Mammary epithelial cell (primary cell): ENCODE results near the gene LMNB1.

Source experiments
- CTCF ChIP-seq, 2 donors: IDR thresholded peaks in 1 of 2; conservative IDR thresholded peaks in 1 of 2; 2 replicates each; pipeline ENCODE4 v1.5.1; 2011 to 2012; ENCODE audit warnings: inconsistent platforms in 2 of 2, low read length in 2 of 2, mild to moderate bottlenecking in 2 of 2, control low read depth in 1 of 2, low read depth in 1 of 2; ENCODE audit not compliant: insufficient read depth in 1 of 2; ENCODE audit errors: extremely low read depth in 1 of 2
- EZH2 ChIP-seq: IDR thresholded peaks from 2 replicates; pipeline ENCODE4 v1.6.1; 2012; ENCODE audit warnings: low read length, inconsistent platforms, borderline replicate concordance

GRCh38 chr5:126829098-126829497 lies 52.2 kb downstream of the LMNB1 start:
- TF ChIP-seq CTCF (conservative IDR thresholded peaks at IDR 0.05 in 1 of 2, IDR thresholded peaks at IDR 0.05 in 1 of 2; ENCODE audit: extremely low read depth in 1 of 2, insufficient read depth in 1 of 2, low read depth in 1 of 2, low read length in 2 of 2) = no peak
- no peak for TF ChIP-seq EZH2
